NCI-H2227 (cell line): ENCODE measurements around the gene PLSCR2.
"Not testable (repeated sequence)": the region's sequence is repeated elsewhere in the genome, so short reads cannot be mapped to it uniquely, and the experiment has no call there.

Source experiments
- DNase-seq: peaks from one replicate; lab custom pipeline; 2025; ENCODE audit not compliant: unreplicated experiment; lab: John Stamatoyannopoulos, UW

The PLSCR2 gene

DNA sequence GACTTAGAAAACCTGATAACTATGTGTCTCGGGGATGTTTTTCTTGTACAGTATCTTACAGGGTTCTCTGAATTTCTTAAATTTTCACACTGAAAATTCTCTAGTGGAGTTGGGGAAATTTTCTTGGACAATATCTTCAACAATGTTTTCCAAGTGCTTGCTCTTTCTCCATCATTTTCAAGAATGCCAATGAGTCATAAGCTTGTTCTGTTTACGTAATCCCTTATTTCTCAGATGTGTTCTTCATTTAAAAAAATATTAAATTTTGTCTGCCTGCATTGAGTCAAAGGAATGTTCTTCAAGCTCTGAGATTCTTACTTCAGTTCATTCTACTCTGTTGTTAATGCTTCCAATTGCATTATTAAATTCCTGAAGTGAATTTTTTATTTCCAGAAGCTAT lies 21.9 kb upstream of the PLSCR2 start:
- DNase-seq, result no peak

DNA sequence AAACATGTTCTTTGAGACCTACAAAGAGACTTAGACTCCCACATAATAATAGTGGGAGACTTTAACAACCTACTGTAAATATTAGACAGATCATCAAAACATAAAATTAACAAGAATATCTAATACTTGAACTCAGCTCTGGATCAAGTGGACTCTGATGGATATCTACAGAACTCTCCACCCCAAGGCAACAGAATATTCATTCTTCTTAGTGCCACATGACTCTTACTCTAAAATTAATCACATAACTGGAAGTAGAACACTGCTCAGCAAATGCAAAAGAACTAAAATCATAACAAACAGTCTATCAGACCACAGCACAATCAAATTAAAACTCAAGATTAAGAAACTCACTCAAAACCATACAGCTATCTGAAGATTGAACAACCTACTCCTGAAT lies 15.9 kb upstream of the PLSCR2 start:
- DNase-seq, result no peak

DNA sequence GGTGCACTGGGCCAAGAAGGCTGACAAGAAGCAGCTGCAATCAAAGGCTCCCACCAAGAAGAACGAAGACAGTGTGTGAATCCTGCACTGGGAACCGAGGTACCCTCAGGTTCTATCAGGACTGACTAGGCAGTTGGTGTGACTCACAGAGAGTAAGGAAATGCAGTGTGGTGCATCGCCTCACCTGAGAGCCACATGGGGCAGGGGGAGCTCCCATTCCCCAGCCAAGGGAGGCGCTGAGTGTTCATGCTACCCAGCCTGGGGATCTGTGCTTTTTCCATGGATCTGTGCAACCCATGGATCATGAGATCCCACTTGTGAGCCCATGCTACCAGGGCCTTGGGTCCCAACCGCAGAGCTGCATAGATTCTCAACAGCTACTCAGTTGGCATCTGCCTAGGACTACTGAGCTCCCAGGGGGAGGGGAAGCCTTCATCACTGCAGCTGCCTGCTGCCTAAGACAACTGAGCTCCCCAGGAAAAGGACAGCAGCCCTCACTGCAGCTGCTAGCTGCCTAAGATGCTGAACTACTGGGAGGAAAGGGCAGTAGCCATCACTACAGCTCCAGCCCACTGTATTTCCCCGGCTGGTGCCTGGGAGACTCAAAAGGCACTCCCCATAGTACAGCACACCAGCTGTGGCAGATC lies 6.9 kb upstream of the PLSCR2 start:
- DNase-seq, result no peak

DNA sequence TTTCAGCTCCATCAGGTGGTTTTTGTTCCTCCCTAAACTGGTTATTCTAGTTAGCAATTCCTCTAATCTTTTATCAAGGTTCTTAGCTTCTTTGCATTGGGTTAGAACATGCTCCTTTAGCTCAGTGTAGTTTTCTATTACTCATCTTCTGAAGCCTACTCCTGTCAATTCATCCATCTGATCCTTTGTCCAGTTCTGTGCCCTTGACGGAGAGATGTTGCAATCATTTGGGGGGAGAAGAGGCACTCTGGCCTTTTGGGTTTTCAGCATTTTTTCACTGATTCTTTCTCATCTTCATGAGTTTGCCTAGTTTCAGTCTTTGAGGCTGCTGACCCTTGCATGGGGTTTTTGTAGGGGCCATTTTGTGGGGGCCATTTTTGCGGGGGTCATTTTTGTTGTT lies 5.6 kb upstream of the PLSCR2 start:
- DNase-seq, result not testable (repeated sequence)

DNA sequence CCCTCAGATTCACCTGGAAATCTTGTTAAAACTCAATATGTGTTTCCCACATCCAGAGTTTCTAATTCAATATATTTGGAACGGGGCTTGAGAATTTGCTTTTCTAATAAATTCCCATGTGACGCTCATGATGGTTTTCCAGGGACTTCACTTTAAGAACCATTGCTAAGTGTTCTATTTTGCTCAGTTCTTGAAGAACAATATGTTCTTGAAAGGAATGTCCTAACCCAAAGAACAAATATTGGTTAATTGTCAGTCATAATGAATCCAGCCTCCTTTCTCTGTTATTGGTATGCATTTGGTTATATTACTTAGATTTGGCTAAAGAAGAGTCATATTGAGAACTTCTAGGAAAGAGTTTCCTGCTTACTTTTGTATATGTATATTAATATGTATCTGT lies 4.4 kb upstream of the PLSCR2 start:
- no peak for DNase-seq

DNA sequence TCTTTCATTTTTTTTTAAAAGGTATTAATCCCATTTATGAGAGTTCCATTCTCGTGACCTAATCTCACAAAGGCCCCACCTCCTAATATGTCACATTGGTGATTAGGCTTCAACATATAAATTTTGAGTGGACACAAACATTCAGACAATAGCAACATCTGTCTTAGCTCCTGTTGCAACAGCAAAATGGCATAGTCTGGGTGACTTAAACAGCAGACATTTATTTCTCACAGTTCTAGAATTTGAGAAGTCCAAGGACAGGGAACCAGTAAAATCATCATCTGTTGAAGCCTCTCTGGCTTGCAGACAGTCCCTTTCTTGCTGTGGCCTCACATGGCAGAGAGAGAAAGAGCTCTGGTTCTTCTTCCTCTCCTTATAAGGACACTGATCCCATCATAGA lies 3.2 kb upstream of the PLSCR2 start:
- no peak for DNase-seq

DNA sequence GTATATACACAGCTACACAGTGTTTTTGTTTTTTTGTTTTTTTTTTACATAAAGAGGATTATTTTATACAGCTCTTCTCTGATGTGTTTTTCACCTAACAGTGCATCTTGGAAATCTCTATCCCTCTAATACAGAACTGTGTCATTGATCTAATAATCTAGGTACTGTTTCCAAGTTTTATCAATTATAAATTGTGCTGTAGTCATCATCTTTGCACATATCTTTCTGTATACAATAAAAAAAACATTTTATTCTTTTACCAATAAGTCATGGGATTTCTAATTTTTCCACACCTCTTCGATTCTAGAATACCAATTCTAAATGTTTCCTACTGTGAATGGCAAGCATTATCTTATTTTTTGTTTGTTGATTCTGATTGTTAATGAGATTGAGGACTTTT lies 1.7 kb upstream of the PLSCR2 start:
- no peak for DNase-seq

DNA sequence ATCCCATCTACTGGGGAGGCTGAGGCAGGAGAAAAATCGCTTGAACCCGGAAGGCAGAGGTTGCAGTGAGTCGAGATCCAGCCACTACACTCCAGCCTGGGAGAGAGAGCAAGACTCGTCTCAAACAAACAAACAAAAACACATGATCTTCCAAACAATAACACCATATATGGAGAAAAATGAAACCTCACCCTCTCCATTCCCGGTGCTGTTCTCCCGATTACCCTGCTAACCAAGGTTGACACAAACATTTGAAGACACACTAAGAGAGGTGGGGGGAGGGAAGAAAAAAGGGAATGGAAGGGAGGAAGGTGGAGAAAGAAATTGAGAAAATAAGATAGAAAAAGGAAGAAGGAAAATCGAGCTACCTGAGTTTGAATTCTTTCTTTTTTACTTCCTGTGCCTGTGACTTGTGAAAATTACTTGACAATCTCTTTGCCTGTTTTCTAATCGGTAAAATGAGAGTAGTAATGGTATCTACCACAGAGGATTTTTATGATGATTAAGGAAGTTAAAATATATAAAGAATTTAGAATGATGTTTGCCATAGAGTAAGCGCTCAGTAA lies 1.1 kb upstream of the PLSCR2 start:
- DNase-seq, result no peak

DNA sequence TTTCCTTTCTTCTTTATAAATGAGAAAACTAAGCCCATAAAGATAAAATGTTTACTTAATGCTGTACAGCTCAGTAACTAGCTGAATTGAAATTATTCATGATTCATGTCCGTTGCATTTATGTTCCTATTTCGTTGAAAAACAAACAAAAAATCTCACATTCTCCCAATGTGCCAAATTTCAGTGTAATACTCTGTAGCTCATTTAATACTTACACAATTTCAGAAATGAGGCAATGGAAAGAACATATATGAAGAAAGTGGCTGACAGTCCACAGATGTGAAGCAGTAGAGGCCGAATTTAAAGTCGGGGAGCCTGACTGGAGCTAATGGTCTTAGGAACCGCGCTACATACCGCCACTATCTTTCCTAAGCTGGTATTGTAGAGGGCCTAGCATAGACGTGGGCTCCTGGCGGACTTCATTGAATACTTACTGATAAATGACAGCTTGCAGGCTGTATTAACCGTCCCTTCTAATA lies 651 bp downstream of the PLSCR2 start:
- DNase-seq, result no peak

DNA sequence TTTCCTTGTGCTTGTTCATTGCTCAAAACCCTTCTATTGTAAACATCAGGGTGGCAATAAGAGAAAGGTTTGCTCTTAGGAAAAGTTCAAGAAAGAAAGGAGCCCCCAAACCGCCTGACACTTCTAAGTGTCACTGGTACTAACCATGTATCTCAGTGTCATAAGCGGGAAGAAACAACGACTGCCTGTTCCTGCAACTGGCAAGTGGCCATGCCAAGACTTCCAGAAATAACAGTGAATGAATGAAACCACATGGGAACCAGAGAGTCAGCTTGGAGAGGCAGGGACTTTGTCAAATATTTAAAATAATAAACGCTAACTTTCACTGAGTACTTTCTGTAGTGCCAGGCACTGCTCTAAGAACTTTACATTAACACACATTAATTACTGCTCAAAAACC lies 1.1 kb downstream of the PLSCR2 start:
- DNase-seq, result no peak

DNA sequence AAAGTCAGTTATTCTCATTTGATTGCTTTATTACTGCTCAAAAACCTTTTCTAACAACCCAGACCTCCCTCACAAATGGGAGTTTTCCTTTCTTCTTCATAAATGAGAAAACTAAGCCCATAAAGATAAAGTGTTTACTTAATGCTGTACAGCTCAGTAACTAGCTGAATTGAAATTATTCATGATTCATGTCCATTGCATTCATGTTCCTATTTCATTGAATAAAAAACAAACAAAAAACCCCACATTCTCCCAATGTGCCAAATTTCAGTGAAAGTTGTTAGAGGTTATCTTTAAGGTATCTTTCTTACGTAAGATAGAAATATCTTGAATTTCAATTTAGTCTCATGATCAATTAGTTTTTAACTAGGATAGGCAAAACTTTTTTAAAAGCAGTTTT lies 2.8 kb downstream of the PLSCR2 start:
- DNase-seq, result no peak

DNA sequence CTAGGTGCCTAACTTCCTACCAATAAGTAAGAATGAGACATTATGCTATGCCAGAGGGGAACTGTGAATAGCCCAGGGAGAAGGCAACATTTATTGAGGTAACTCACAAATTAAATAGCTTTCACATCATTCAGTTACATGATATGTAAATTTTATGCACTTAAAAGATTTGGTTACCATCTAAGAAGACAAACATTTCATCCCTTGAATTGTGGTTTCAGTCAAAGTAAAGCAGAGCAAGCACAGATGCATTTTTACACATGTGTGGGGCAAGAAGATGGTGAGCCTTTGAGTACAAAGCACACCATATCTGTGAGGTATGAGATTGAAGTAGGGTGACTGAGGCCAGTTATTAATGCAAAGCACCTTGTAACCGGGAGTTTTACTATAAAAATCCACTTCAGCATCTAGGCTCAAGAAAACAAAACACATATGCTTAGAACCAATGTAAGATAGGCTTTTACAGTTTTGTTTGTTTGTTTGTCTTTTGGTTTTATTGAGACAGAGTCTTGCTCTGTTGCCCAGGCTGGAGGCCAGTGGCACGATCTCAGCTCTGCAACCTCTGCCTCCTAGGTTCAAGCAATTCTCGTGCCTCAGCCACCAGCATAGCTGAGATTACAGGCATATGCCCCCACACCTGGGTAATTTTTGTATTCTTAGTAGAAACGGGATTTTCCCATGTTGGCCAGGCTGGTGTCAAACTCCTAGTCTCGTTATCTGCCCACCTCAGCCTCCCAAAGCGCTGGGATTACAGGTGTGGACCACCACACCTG lies 3.5 kb downstream of the PLSCR2 start:
- no peak for DNase-seq

DNA sequence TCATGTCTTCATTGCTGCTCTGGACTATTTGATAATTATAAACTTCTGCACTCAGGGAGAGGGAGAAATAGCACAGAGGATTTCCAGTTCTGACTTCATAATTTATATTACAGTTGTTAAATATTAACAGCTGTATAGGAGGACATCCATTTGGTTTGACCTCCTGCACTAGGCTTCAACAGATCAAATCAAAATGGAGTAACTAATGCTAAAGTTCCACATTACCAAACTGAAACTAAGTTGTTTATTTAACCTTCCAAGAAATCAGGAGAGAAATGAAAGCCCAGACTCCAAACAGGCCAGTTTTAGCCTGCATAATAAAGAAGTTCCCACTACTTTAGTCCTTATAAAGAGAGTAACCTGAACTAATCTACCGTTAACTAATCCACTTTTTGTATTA lies 4.6 kb downstream of the PLSCR2 start:
- no peak for DNase-seq

DNA sequence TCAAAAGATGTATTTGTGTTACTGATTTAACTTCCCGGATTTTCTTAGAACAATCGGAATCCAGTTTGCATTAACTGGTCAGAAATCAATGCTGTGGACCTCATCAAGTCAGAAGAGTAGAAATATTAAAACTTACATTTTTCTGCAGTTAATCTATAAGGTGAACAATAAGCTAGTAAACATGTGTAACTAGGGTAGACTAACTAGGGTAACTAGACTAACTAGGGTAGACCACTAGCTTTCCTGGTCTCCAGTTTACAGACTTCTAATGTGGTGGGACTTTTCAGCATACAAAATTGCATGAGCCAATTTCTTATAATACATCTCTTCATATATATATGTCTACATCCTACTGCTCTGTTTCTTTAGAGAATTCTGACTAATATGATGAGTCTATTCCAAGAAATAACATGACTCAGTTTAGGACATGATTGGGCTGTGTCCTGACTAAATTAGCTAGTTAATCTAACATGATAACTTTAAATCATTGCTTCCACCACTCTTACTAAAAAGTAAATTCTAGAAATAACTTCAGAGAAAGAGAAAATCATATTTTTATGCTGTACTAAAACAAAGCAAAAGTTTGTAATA lies 5.3 kb downstream of the PLSCR2 start:
- DNase-seq, result no peak

DNA sequence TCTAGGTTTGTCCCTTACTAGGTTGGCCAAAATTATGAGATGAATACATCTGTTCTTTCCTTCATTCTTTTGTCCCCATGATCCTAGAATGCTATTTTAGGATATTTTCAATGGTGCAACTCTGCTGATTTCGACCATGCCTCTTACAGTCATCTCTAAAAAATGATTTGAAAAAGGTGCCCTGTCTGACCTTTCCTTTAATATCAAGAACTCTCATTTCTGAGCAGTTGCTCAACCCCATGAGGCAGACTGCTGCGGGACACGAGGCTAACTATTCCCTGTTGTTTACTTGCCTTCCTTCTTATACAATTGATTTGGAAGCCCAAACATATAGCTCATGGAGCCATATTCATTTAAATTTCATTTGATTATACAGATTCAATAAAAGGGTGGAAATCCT lies 14.6 kb downstream of the PLSCR2 start:
- no peak for DNase-seq

DNA sequence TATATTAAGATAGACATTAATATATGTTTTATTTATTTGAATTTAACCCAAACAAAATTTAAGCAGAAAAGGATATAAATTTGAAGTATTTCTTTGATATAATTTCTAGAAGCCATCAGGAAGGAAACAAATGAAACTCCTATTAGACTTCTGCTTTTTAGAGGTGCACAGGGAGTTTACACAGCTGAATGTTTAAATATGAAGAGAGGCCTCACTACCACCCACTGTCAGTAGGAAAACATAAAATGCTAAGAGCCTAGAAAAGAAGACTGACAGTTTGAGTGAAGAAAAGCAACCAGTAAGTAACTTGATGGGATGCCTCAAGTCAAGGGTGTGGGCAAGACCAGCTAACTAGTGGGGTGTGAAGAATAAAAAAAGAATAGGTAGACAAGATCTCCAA lies 19.7 kb downstream of the PLSCR2 start:
- no peak for DNase-seq

DNA sequence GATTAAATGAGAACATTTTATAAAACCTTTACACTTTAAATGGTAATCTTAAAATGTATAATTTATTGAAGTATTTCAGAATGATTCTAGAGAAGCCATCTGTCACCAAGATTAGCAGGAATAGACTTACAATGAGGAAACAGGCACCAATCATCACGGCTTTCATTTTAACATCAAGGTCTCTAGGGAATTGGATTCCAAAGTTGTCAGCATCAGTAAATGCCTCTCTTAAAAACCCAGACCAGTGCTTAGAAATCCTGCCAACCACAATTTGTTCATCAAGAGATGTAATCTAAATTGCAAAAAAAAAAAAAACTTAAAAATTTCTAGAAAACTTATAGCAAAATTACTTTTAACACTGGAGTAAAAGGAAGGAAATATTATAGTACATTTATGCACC lies 20.3 kb downstream of the PLSCR2 start:
- DNase-seq, result no peak

DNA sequence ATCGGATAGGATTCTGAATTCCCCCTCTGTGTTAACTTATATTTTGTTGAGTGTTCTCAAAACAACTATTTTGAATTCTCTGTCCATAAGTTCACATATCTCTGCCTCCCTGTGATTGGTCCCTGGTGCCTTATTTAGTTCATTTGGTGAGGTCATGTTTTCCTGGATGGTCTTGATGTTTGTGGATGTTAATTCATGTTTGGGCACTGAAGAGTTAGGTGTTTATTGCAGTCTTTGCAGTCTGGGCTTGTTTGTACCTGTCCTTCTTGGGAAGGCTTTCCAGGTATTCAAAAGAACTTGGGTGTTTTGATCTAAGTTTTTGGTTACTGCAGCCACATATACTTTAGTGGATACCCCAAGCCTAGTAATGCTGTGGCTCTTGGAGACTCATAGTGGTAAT lies 23.3 kb downstream of the PLSCR2 start:
- DNase-seq, result no peak

DNA sequence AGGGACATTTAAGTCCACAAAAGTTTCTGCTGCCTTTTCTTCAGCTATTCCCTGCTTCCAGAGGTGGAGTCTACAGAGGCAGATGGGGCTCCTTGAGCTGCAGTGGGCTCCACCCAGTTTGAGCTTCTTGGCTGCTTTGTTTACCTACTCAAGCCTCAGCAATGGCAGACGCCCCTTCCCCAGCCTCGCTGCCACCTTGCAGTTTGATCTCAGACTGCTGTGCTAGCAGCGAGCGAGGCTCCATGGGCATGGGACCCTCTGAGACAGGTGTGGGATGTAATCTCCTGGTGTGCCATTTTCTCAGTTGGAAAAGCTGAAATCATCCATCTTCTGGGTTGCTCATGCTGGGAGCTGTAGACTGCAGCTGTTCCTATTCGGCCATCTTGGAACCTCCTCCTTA lies 29.1 kb downstream of the PLSCR2 start:
- DNase-seq, result not testable (repeated sequence)

DNA sequence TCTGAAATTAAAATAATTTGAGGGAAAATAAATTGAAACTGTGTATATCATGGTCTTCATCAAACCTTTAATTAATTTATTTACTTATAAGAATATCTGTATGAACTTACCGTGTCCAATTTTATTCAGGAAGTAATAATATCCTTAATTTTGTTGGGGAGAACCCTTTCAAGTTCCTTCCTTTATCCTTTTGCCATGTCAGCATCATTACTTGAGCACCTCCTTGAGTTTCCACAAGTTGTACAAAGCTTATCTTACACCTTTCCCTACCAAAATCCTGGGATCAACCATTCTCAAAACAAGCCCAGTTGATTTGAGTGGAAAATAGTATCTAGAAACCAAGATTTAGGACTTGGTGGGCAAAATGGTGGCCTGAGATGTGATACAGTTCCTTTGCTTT lies 37.3 kb downstream of the PLSCR2 start:
- DNase-seq, result no peak

DNA sequence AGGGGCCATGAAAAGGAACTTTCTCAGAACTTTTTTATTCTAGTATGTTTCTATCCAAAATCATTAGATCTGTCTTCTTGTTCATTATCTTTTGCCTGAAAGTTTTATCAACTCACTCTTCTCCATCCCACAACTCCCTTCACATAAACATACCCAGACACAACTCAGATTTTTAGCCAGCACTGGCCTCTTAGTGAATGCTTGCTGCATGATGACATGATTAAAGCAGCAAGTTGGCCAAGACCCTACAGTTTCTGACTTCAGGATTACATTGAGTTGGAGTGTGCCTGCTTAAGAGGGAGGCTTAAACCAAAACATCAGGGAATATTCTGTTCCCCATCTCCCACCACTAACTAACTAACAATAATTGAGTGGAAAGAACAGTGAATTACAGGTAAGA lies 38.1 kb downstream of the PLSCR2 start:
- DNase-seq, result no peak

DNA sequence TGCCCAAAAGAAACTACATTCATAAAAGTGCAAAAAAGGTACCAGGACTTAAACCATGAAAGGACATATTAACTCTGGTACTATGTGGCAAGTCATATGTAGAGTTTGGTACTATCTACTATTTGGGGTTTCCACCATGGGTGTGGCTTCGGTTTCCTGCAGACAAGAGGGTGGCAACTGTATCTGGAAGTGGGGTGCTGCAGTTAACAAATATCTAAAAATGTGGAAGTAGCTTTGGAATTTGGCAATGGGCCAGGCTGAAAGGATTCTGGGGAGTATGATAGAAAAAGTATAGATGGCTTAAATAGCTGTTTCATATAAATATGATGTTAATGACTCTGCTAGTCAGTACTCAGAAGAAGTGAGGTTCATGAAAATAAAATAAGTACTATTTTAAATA lies 44.0 kb downstream of the PLSCR2 start:
- DNase-seq, result no peak
